ENCODE data around the gene AFF4. TPM values are rescaled to one million over a fixed set of nuclear protein-coding genes. Genes with fewer than 3 reads are reported as not detected.
A peak's percentile ranks its signal among the peaks of the same experiment; 100 is the strongest.

AFF4 gene
- polyA plus RNA-seq, 2 of the 4 experiments (the other 2 are of a cell fraction), result 22.1 to 43.5 TPM

DNA sequence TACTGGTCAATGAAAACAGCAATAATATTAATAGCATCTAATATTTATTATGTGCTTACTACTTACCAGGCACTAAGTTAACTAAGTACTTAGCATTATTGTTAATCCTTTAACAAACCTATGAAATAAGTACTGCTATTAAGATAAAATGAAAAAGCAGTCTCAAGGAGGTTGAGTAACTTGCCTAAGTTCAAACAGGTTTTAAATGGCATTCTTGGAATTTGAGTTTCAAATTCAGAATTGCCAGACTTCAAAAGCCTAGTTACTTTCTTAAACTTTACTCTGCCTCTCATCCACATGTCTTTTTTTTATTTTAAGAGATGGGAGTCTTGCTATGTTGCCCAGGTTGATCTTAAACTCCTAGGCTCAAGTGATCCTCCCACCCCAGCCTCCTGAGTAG is 73.9 kb downstream of the AFF4 start:
- Histone ChIP-seq H3K4me3 (no peak overlapping the region), H3K4me1 (no peaks in the 10 kb centered on the region)

DNA sequence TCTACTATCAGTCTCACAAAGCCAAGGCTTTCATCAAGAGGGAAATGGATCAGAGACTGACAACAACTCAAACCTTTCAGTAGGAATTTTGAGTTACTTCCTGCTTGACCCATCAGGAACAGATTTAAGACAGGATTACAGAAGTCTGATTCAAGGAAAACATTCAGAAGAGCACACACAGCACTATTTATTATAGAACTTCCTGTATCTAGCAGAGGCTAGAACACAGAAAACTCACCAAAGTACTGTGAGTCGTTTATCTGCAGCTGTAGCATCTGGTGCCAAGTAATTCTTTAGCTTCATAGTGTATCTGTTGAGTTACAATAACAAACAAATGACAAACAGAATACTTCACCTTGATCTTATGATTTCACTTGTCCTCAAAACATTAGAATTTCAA is 76.2 kb downstream of the AFF4 start:
- TF ChIP-seq JUN (IDR thresholded peaks at IDR 0.05), result no peak
- no peak for TF ChIP-seq CEBPB (IDR thresholded peaks at IDR 0.05)
- H3K9me3 ChIP-seq, result no peaks in the 10 kb centered on the region
- H3K27ac ChIP-seq, result no peak overlapping the region
- H3K4me1 ChIP-seq, result no peaks in the 10 kb centered on the region
- FAIRE-seq (no peak), ATAC-seq (no peak), DNase-seq (ENCODE audit: low read depth in 1 of 2, low spot score in 1 of 2) (no peak)
- H3K4me2 ChIP-seq, result no peak overlapping the region
- H3K4me3 ChIP-seq, result no peak overlapping the region
- ChIA-PET POLR2A (no interaction called here), CTCF (no interaction called here)
- 11% methylated on average over 1 of the region's 1 CpG for WGBS (ENCODE audit: missing lambda C conversion rate)

More for the DNA sequence above, 73.9 kb downstream of the AFF4 start:
- peak; percentile 23 for FAIRE-seq
- ChIA-PET POLR2A (no interaction called here), CTCF (no interaction called here)
- DNase-seq (ENCODE audit: low read depth in 1 of 2, low spot score in 1 of 2), result no peak
- ATAC-seq, result no peak
- Histone ChIP-seq H3K4me2 (no peak overlapping the region), H3K9me3 (no peaks in the 10 kb centered on the region), H3K27ac (no peak overlapping the region)
- TF ChIP-seq POLR2A (IDR thresholded peaks at IDR 0.05; ENCODE audit: low read length) (no peak), ZNF302 (CRISPR knock-in tag; IDR thresholded peaks at IDR 0.05) (no peak), MAZ (IDR thresholded peaks at IDR 0.05; ENCODE audit: borderline replicate concordance, low read depth, low read length) (no peak), HDAC2 (IDR thresholded peaks at IDR 0.05) (no peak), RCOR1 (IDR thresholded peaks at IDR 0.05; ENCODE audit: low read depth, low read length) (no peak), PHF8 (IDR thresholded peaks at IDR 0.05; ENCODE audit: borderline replicate concordance, low read depth) (no peak), CBX2 (IDR thresholded peaks at IDR 0.05; ENCODE audit: borderline replicate concordance, low read depth) (no peak), EHF (CRISPR knock-in tag; IDR thresholded peaks at IDR 0.05) (no peak), ZC3H11A (IDR thresholded peaks at IDR 0.05) (no peak), EP300 (IDR thresholded peaks at IDR 0.05) (no peak), TFCP2L1 (CRISPR knock-in tag; IDR thresholded peaks at IDR 0.05) (no peak), JUN (IDR thresholded peaks at IDR 0.05) (no peak), HEYL (CRISPR knock-in tag; IDR thresholded peaks at IDR 0.05) (no peak), CHD2 (IDR thresholded peaks at IDR 0.05; ENCODE audit: low read length, partially characterized antibody) (no peak), SMC3 (IDR thresholded peaks at IDR 0.05) (no peak)
- TF ChIP-seq, protein P1, sequence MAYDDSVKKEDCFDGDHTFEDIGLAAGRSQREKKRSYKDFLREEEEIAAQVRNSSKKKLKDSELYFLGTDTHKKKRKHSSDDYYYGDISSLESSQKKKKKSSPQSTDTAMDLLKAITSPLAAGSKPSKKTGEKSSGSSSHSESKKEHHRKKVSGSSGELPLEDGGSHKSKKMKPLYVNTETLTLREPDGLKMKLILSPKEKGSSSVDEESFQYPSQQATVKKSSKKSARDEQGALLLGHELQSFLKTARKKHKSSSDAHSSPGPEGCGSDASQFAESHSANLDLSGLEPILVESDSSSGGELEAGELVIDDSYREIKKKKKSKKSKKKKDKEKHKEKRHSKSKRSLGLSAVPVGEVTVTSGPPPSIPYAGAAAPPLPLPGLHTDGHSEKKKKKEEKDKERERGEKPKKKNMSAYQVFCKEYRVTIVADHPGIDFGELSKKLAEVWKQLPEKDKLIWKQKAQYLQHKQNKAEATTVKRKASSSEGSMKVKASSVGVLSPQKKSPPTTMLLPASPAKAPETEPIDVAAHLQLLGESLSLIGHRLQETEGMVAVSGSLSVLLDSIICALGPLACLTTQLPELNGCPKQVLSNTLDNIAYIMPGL (CRISPR knock-in tag; IDR thresholded peaks at IDR 0.05; ENCODE audit: borderline replicate concordance), result no peak
- TF ChIP-seq, protein P2, sequence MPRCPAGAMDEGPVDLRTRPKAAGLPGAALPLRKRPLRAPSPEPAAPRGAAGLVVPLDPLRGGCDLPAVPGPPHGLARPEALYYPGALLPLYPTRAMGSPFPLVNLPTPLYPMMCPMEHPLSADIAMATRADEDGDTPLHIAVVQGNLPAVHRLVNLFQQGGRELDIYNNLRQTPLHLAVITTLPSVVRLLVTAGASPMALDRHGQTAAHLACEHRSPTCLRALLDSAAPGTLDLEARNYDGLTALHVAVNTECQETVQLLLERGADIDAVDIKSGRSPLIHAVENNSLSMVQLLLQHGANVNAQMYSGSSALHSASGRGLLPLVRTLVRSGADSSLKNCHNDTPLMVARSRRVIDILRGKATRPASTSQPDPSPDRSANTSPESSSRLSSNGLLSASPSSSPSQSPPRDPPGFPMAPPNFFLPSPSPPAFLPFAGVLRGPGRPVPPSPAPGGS (IDR thresholded peaks at IDR 0.05), result no peak

DNA sequence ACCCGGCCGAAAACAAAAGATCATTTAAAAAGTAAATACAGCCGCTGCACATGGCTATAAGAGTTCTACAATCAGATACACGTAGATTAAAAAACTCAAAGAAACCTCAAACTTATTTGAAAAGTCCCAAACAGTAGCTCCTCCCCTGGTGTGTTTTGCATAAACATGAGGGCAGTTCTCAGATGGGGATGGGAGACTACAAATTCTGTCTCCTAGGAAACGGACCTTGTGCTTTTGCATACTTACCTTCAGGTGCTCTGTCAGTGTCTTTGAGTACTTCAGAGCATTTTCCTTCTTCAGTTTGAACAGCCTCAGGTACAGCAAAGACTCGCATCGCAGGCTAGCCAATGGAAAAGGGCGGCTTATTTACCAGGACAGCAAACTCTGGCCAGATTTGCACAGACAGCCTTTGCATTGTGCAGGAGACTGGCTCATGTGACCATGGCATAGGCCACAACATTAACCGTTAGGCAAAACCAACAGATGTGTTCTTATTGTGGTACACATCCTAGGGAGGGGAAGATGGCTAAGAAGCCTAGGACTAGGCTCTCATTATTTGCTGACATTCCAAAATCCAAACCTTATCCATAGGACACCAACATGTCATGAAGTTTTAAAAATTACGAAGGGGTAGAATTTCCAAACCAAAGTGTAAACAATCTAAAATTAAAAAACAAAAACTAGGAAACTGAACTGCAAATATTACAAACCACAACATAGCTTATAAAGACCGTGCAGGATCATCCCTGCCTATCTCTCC is 77.2 kb downstream of the AFF4 start:
- DNase-seq (ENCODE audit: low read depth in 1 of 2, low spot score in 1 of 2) (no peak), ATAC-seq (no peak), FAIRE-seq (no peak)
- POLR2A ChIA-PET, result no interaction called here
- no peak overlapping the region for H3K4me3 ChIP-seq
- CTCF ChIA-PET, result interaction anchor here (1.4 to 5.1 kb wide), 2 partner anchors 57 to 500 kb away, joined by 4 to 48 read pairs; partner anchors contain the start of gene SHROOM1
- no peak for TF ChIP-seq CHD4 (IDR thresholded peaks at IDR 0.05; ENCODE audit: borderline replicate concordance)
- TF ChIP-seq, protein P3, sequence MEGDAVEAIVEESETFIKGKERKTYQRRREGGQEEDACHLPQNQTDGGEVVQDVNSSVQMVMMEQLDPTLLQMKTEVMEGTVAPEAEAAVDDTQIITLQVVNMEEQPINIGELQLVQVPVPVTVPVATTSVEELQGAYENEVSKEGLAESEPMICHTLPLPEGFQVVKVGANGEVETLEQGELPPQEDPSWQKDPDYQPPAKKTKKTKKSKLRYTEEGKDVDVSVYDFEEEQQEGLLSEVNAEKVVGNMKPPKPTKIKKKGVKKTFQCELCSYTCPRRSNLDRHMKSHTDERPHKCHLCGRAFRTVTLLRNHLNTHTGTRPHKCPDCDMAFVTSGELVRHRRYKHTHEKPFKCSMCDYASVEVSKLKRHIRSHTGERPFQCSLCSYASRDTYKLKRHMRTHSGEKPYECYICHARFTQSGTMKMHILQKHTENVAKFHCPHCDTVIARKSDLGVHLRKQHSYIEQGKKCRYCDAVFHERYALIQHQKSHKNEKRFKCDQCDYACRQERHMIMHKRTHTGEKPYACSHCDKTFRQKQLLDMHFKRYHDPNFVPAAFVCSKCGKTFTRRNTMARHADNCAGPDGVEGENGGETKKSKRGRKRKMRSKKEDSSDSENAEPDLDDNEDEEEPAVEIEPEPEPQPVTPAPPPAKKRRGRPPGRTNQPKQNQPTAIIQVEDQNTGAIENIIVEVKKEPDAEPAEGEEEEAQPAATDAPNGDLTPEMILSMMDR (IDR thresholded peaks at IDR 0.05), result no peak
- peak; percentile 57 for TF ChIP-seq MAFK (IDR thresholded peaks at IDR 0.05; ENCODE audit: partially characterized antibody)
- no peak for TF ChIP-seq EHF (CRISPR knock-in tag; IDR thresholded peaks at IDR 0.05)
- no peak for TF ChIP-seq EP300 (IDR thresholded peaks at IDR 0.05)
- TF ChIP-seq, protein P4, sequence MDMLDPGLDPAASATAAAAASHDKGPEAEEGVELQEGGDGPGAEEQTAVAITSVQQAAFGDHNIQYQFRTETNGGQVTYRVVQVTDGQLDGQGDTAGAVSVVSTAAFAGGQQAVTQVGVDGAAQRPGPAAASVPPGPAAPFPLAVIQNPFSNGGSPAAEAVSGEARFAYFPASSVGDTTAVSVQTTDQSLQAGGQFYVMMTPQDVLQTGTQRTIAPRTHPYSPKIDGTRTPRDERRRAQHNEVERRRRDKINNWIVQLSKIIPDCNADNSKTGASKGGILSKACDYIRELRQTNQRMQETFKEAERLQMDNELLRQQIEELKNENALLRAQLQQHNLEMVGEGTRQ (IDR thresholded peaks at IDR 0.05), result no peak
- 94% methylated on average over 11 of the region's 11 CpGs for WGBS (ENCODE audit: missing lambda C conversion rate)
- H3K27ac ChIP-seq, result no peak overlapping the region
- H3K9me3 ChIP-seq, result no peaks in the 10 kb centered on the region
- H3K4me1 ChIP-seq, result no peaks in the 10 kb centered on the region
- no peak overlapping the region for H3K4me2 ChIP-seq

Measured in A549 (cell line).